Subcutaneous abdominal adipose tissue (tissue), 5 donors: ENCODE measurements around the gene TRABD2A.
"Not testable (repeated sequence)": the region's sequence is repeated elsewhere in the genome, so short reads cannot be mapped to it uniquely, and the experiment has no call there.

Experiments used
- H3K27ac ChIP-seq: one replicate; pipeline ENCODE4 v1.7.0; 2013; ENCODE audit warnings: low read depth, mild to moderate bottlenecking, inconsistent platforms, low read length, moderate library complexity
- H3K27me3 ChIP-seq, 5 donors: one replicate each; pipeline ENCODE4 v1.7.0; 2013; ENCODE audit warnings: low read length in 5 of 5, inconsistent platforms in 1 of 5; ENCODE audit not compliant: control insufficient read depth in 5 of 5, insufficient read depth in 4 of 5
- H3K36me3 ChIP-seq, 5 donors: one replicate each; pipeline ENCODE4 v1.7.0; 2013; ENCODE audit warnings: low read length in 5 of 5; ENCODE audit not compliant: control insufficient read depth in 5 of 5, insufficient read depth in 5 of 5
- H3K4me1 ChIP-seq, 5 donors: one replicate each; pipeline ENCODE4 v1.7.0; 2013; ENCODE audit warnings: low read length in 5 of 5, mild to moderate bottlenecking in 3 of 5, moderate library complexity in 1 of 5; ENCODE audit not compliant: control insufficient read depth in 5 of 5, insufficient read depth in 5 of 5
- H3K4me3 ChIP-seq, 5 donors: one replicate each; pipeline ENCODE4 v1.7.0; 2013; ENCODE audit warnings: low read length in 5 of 5, low read depth in 1 of 5
- H3K9ac ChIP-seq, 5 donors: one replicate each; pipeline ENCODE4 v1.7.0; 2013; ENCODE audit warnings: low read length in 5 of 5, mild to moderate bottlenecking in 4 of 5, moderate library complexity in 3 of 5
- H3K9me3 ChIP-seq, 5 donors: one replicate each; pipeline ENCODE4 v1.7.0; 2013; ENCODE audit warnings: low read length in 5 of 5; ENCODE audit not compliant: control insufficient read depth in 5 of 5
- donor health status: healthy.
- donor health status: healthy.
- donor health status: healthy.
- donor health status: healthy.
- donor health status: healthy.

Gene TRABD2A

GRCh38 chr2:84788498-84788897, 92.4 kb downstream of the TRABD2A start:
- Histone ChIP-seq H3K27me3 (no peaks in the 10 kb centered on the region), H3K4me3 (no peak overlapping the region), H3K9me3 (no peaks in the 10 kb centered on the region), H3K4me1 (no peaks in the 10 kb centered on the region), H3K36me3 (no peaks in the 10 kb centered on the region), H3K9ac (no peak overlapping the region), H3K27ac (no peak overlapping the region)

GRCh38 chr2:84788027-84788426, 92.9 kb downstream of the TRABD2A start:
- Histone ChIP-seq H3K27me3 (no peaks in the 10 kb centered on the region), H3K27ac (no peak overlapping the region)

GRCh38 chr2:84786601-84787000, 94.3 kb downstream of the TRABD2A start:
- no peak overlapping the region for H3K9ac ChIP-seq
- no peaks in the 10 kb centered on the region for H3K9me3 ChIP-seq
- no peaks in the 10 kb centered on the region for H3K27me3 ChIP-seq
- no peak overlapping the region for H3K4me3 ChIP-seq
- H3K27ac ChIP-seq = no peak overlapping the region
- no peaks in the 10 kb centered on the region for H3K4me1 ChIP-seq
- no peaks in the 10 kb centered on the region for H3K36me3 ChIP-seq

More at GRCh38 chr2:84788027-84788426, 92.9 kb downstream of the TRABD2A start:
- Histone ChIP-seq H3K9ac (no peak overlapping the region), H3K9me3 (no peaks in the 10 kb centered on the region), H3K36me3 (no peaks in the 10 kb centered on the region), H3K4me3 (no peak overlapping the region), H3K4me1 (no peaks in the 10 kb centered on the region)

- H3K4me3 ChIP-seq = no peak overlapping the region
- no peak overlapping the region for H3K9ac ChIP-seq
- H3K9me3 ChIP-seq = no peaks in the 10 kb centered on the region
- H3K36me3 ChIP-seq = no peaks in the 10 kb centered on the region
- H3K27ac ChIP-seq = no peak overlapping the region
- H3K4me1 ChIP-seq = no peaks in the 10 kb centered on the region
- no peaks in the 10 kb centered on the region for H3K27me3 ChIP-seq
These were observed 94.9 kb downstream of the TRABD2A start for GRCh38 chr2:84785950-84786349.

GRCh38 chr2:84782717-84783442, 98.0 kb downstream of the TRABD2A start:
- Histone ChIP-seq H3K4me3 (no peak overlapping the region), H3K36me3 (no peaks in the 10 kb centered on the region), H3K9me3 (no peaks in the 10 kb centered on the region), H3K4me1 (no peaks in the 10 kb centered on the region), H3K27ac (no peak overlapping the region), H3K27me3 (no peaks in the 10 kb centered on the region), H3K9ac (no peak overlapping the region)

- Histone ChIP-seq H3K27ac (no peak overlapping the region), H3K36me3 (no peaks in the 10 kb centered on the region), H3K9ac (no peak overlapping the region), H3K9me3 (no peaks in the 10 kb centered on the region), H3K4me1 (no peaks in the 10 kb centered on the region), H3K4me3 (no peak overlapping the region), H3K27me3 (no peaks in the 10 kb centered on the region)
These were observed 98.8 kb downstream of the TRABD2A start for GRCh38 chr2:84781942-84782716.

- Histone ChIP-seq H3K27me3 (no peaks in the 10 kb centered on the region), H3K9me3 (peaks cover 0 to 6% (median 5%) of the 10 kb centered on the region in 5 donors), H3K4me1 (no peaks in the 10 kb centered on the region), H3K27ac (no peak overlapping the region), H3K36me3 (no peaks in the 10 kb centered on the region), H3K9ac (no peak overlapping the region), H3K4me3 (no peak overlapping the region)
These were observed 101.1 kb downstream of the TRABD2A start for GRCh38 chr2:84779781-84780180.

- H3K4me1 ChIP-seq = no peaks in the 10 kb centered on the region
- H3K9me3 ChIP-seq = peaks cover 0 to 13% (median 10%) of the 10 kb centered on the region in 5 donors
- H3K9ac ChIP-seq = no peak overlapping the region
- no peak overlapping the region for H3K27ac ChIP-seq
- H3K4me3 ChIP-seq = no peak overlapping the region
- no peaks in the 10 kb centered on the region for H3K27me3 ChIP-seq
- H3K36me3 ChIP-seq = no peaks in the 10 kb centered on the region
These were observed 101.8 kb downstream of the TRABD2A start for GRCh38 chr2:84778911-84779690.

- no peak overlapping the region for H3K27ac ChIP-seq
These were observed 104.9 kb downstream of the TRABD2A start for GRCh38 chr2:84776011-84776410.

GRCh38 chr2:84773562-84773961, 107.3 kb downstream of the TRABD2A start:
- peak overlapping the region in 1 of 5 donors; percentile 15 for H3K4me3 ChIP-seq
- not testable (repeated sequence) for H3K9ac ChIP-seq, H3K27me3 ChIP-seq, H3K4me1 ChIP-seq, H3K36me3 ChIP-seq, H3K27ac ChIP-seq
- peaks cover 7 to 43% (median 26%) of the 10 kb centered on the region in 5 donors for H3K9me3 ChIP-seq

More at GRCh38 chr2:84776011-84776410, 104.9 kb downstream of the TRABD2A start:
- Histone ChIP-seq H3K4me3 (no peak overlapping the region), H3K36me3 (no peaks in the 10 kb centered on the region), H3K9me3 (peaks cover 5 to 33% (median 20%) of the 10 kb centered on the region in 5 donors), H3K9ac (no peak overlapping the region), H3K4me1 (no peaks in the 10 kb centered on the region), H3K27me3 (no peaks in the 10 kb centered on the region)
